ENCODE measurements around the gene GRIN3B.
"Not testable (repeated sequence)": the region's sequence is repeated elsewhere in the genome, so short reads cannot be mapped to it uniquely, and the experiment has no call there.

GRIN3B gene

GRCh38 chr19:1023883-1024188 is 23.6 kb downstream of the GRIN3B start:
- not testable (repeated sequence) for DNase-seq

- not testable (repeated sequence) for DNase-seq
Observed at GRCh38 chr19:1025080-1025479, 24.9 kb downstream of the GRIN3B start.

GRCh38 chr19:1025960-1026782 is 26.0 kb downstream of the GRIN3B start, which contains the start of gene CNN2:
Gene CNN2 (plus strand): TSS chr19:1026608. CDS start chr19:1026662, 54 bp downstream.
- peak; percentile 59 for DNase-seq

- no peak for DNase-seq
Observed at GRCh38 chr19:1026783-1027649, 26.8 kb downstream of the GRIN3B start.

- no peak for DNase-seq
Observed at GRCh38 chr19:1027650-1028061, 27.4 kb downstream of the GRIN3B start.

GRCh38 chr19:1028062-1028926 is 28.1 kb downstream of the GRIN3B start:
- no peak for DNase-seq

GRCh38 chr19:1032264-1032867 is 32.1 kb downstream of the GRIN3B start:
- DNase-seq = no peak

GRCh38 chr19:1035998-1036621 is 35.9 kb downstream of the GRIN3B start:
- DNase-seq = no peak

GRCh38 chr19:1037621-1038064 is 37.4 kb downstream of the GRIN3B start:
- no peak for DNase-seq

GRCh38 chr19:1038978-1039645 is 38.9 kb downstream of the GRIN3B start:
- DNase-seq = no peak

- DNase-seq = peak; percentile 98
Observed at GRCh38 chr19:1039646-1040475, 39.6 kb downstream of the GRIN3B start, which contains the start of gene ABCA7. Gene ABCA7 (plus strand): TSS chr19:1040107. CDS start chr19:1041362, 1,255 bp downstream.

GRCh38 chr19:1040476-1041271 is 40.5 kb downstream of the GRIN3B start:
- peak; percentile 80 for DNase-seq

- no peak for DNase-seq
Observed at GRCh38 chr19:1041272-1041834, 41.1 kb downstream of the GRIN3B start.

- no peak for DNase-seq
Observed at GRCh38 chr19:1041835-1042685, 41.8 kb downstream of the GRIN3B start.

GRCh38 chr19:1042689-1043511 is 42.7 kb downstream of the GRIN3B start:
- DNase-seq = no peak

GRCh38 chr19:1045247-1045603 is 45.0 kb downstream of the GRIN3B start:
- no peak for DNase-seq

GRCh38 chr19:1046117-1046626 is 46.0 kb downstream of the GRIN3B start:
- no peak for DNase-seq

All from activated gamma-delta T cell (primary cell).